KMS-11 (cell line): ENCODE results near the gene HDHD2.
"Not testable (repeated sequence)": the region's sequence is repeated elsewhere in the genome, so short reads cannot be mapped to it uniquely, and the experiment has no call there.

Source experiments
- H2AFZ ChIP-seq: fragments of 200-600 bp; sonication (generic); 2 replicates; pipeline ENCODE4 v1.6.1; 2016; ENCODE audit warnings: antibody characterized with exemption, mixed run types, low read depth
- H3K27ac ChIP-seq: fragments of 200-600 bp; sonication (generic); 2 replicates; pipeline ENCODE4 v1.6.1; 2016; ENCODE audit warnings: mild to moderate bottlenecking, mixed run types
- H3K27me3 ChIP-seq: fragments of 200-600 bp; sonication (generic); 2 replicates; pipeline ENCODE4 v1.6.1; 2017; ENCODE audit warnings: mild to moderate bottlenecking, low read depth, mixed run types, moderate library complexity; ENCODE audit not compliant: insufficient read depth
- H3K36me3 ChIP-seq: fragments of 200-600 bp; sonication (generic); 2 replicates; pipeline ENCODE4 v1.6.1; 2017; ENCODE audit warnings: mild to moderate bottlenecking, mixed run types; ENCODE audit not compliant: insufficient read depth
- H3K4me1 ChIP-seq: fragments of 200-600 bp; sonication (generic); 2 replicates; pipeline ENCODE4 v1.6.1; 2016; ENCODE audit warnings: mild to moderate bottlenecking, low read depth, mixed run types; ENCODE audit not compliant: poor library complexity, severe bottlenecking
- H3K4me2 ChIP-seq: fragments of 200-600 bp; sonication (generic); 2 replicates; pipeline ENCODE4 v1.7.0; 2016; ENCODE audit warnings: mild to moderate bottlenecking, mixed run types
- H3K4me3 ChIP-seq: fragments of 200-600 bp; sonication (generic); IDR thresholded peaks from 2 replicates; pipeline ENCODE4 v1.6.1; 2017; ENCODE audit warnings: low read depth, low read length, mixed read lengths; ENCODE audit not compliant: insufficient read depth
- H3K79me2 ChIP-seq: fragments of 200-600 bp; sonication (generic); 2 replicates; pipeline ENCODE4 v1.6.1; 2016; ENCODE audit warnings: low read depth, mixed run types; ENCODE audit not compliant: insufficient read depth
- H3K9ac ChIP-seq: fragments of 200-600 bp; sonication (generic); 2 replicates; pipeline ENCODE4 v1.6.1; 2016; ENCODE audit warnings: mild to moderate bottlenecking, mixed run types
- H4K20me1 ChIP-seq: fragments of 200-600 bp; sonication (generic); 2 replicates; pipeline ENCODE4 v1.6.1; 2016; ENCODE audit warnings: mild to moderate bottlenecking, mixed run types; ENCODE audit not compliant: insufficient read depth
- TF ChIP-seq, protein P1 (sequence below): fragments of 200-600 bp; sonication (generic); conservative IDR thresholded peaks from 2 replicates; pipeline ENCODE4 v1.6.1; 2017; ENCODE audit warnings: low read depth, mild to moderate bottlenecking, antibody characterized with exemption, low read length, moderate library complexity, mixed read lengths

Gene HDHD2

DNA sequence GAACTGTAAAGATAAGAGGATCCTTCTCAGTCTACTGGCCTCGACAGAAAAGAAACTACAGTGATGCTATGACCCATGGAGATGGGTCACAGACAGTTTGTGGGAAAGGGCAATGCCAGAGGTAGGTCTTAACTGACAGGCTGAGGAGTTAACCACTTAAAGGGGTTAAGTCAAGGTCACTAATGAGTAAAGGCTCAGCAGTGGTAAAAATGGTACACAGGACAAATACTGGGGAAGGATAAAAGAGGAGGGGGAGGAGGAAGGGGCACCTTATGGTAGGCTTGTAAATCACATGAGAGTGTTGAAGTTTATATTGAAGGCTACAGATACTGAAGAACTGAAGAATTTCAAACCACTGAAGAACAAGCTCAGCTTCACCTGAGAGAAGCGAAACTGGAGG is 16.0 kb upstream of the HDHD2 start:
- H2AFZ ChIP-seq: no peak overlapping the region
- H3K27me3 ChIP-seq: no peaks in the 10 kb centered on the region
- H3K36me3 ChIP-seq: no peaks in the 10 kb centered on the region
- H3K4me3 ChIP-seq: no peak overlapping the region
- TF ChIP-seq, protein P1, sequence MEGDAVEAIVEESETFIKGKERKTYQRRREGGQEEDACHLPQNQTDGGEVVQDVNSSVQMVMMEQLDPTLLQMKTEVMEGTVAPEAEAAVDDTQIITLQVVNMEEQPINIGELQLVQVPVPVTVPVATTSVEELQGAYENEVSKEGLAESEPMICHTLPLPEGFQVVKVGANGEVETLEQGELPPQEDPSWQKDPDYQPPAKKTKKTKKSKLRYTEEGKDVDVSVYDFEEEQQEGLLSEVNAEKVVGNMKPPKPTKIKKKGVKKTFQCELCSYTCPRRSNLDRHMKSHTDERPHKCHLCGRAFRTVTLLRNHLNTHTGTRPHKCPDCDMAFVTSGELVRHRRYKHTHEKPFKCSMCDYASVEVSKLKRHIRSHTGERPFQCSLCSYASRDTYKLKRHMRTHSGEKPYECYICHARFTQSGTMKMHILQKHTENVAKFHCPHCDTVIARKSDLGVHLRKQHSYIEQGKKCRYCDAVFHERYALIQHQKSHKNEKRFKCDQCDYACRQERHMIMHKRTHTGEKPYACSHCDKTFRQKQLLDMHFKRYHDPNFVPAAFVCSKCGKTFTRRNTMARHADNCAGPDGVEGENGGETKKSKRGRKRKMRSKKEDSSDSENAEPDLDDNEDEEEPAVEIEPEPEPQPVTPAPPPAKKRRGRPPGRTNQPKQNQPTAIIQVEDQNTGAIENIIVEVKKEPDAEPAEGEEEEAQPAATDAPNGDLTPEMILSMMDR: no peak
- H3K9ac ChIP-seq: no peak overlapping the region
- H3K79me2 ChIP-seq: peaks cover 85% of the 10 kb centered on the region; the same call in 1 of the 2 replicates
- H3K4me1 ChIP-seq: peaks cover 74% of the 10 kb centered on the region
- H3K27ac ChIP-seq: no peak overlapping the region
- H4K20me1 ChIP-seq: peaks cover 6% of the 10 kb centered on the region
- H3K4me2 ChIP-seq: peak overlapping the region; percentile 13

DNA sequence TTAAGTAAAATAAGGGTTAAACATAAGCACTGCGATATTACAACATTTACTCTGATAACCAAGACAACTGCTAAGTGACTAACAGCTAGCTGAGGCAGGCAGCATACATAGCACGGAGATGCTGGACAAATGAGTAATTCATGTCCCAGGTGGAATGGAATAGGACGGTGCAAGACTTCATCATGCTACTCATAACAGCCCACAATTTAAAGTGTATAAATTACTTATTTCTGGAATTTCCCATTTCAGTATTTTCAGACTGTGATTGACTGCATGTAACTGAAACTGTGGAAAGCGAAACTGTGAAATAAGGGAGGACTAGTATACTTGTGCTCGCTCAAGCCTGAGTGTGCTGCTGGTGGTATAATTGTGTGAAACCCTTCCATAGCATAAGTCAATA is 12.9 kb upstream of the HDHD2 start:
- TF ChIP-seq, protein P1: no peak
- Histone ChIP-seq H2AFZ (no peak overlapping the region), H3K27ac (no peak overlapping the region), H3K36me3 (no peaks in the 10 kb centered on the region), H3K79me2 (peaks cover 73% of the 10 kb centered on the region; the same call in 1 of the 2 replicates), H3K9ac (no peak overlapping the region), H3K4me3 (no peak overlapping the region), H3K4me1 (peaks cover 51% of the 10 kb centered on the region), H3K4me2 (peak overlapping the region; percentile 21; the same call in 1 of the 2 replicates), H3K27me3 (no peaks in the 10 kb centered on the region), H4K20me1 (peaks cover 6% of the 10 kb centered on the region)

DNA sequence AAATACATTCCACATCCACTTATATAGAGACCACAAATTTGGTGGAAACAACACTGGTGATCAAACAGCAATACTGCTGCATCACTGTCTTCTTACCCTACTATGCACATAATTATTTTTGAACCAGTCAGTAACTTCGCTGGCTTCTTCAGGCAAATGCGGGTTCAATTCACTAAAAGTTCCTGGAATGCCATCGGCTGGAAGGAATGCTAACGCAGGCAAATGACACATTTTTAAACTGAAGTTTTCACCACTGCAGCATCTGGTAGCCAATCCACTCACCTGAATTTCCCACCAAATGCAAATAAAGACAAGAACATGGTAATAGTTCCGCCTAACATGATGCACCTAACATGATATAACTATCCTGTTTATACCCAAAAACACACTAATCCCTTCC is 10.0 kb upstream of the HDHD2 start:
- Histone ChIP-seq H4K20me1 (no peaks in the 10 kb centered on the region), H3K27ac (no peak overlapping the region), H3K4me3 (no peak overlapping the region), H3K79me2 (peaks cover 54% of the 10 kb centered on the region; the same call in 1 of the 2 replicates), H2AFZ (no peak overlapping the region), H3K27me3 (no peaks in the 10 kb centered on the region), H3K4me1 (peaks cover 26% of the 10 kb centered on the region), H3K36me3 (peaks cover 6% of the 10 kb centered on the region; the same call in 1 of the 2 replicates), H3K4me2 (no peak overlapping the region), H3K9ac (no peak overlapping the region)
- TF ChIP-seq, protein P1: no peak

DNA sequence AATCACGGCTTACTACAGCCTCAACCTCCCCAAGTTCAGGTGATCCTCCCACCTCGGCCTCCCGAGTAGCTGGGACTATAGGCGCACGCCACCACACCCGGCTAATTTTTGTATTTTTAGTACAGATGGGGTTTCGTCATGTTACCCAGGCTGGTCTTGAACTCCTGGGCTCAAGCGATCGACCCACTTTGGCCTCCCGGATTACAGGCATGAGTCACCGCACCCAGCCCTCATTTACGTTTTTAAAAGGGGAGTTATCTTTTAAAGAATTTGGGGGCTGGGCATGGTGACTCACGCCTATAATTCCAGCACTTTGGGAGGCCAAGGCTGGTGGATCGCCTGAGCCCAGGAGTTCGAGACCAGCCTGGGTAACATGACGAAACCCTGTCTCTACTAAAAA is 8.1 kb upstream of the HDHD2 start:
- H3K4me3 ChIP-seq, H3K27ac ChIP-seq, H2AFZ ChIP-seq, H3K4me2 ChIP-seq, H4K20me1 ChIP-seq, H3K4me1 ChIP-seq, H3K9ac ChIP-seq, H3K36me3 ChIP-seq, H3K27me3 ChIP-seq: not testable (repeated sequence)
- H3K79me2 ChIP-seq: peaks cover 37% of the 10 kb centered on the region; the same call in 1 of the 2 replicates

DNA sequence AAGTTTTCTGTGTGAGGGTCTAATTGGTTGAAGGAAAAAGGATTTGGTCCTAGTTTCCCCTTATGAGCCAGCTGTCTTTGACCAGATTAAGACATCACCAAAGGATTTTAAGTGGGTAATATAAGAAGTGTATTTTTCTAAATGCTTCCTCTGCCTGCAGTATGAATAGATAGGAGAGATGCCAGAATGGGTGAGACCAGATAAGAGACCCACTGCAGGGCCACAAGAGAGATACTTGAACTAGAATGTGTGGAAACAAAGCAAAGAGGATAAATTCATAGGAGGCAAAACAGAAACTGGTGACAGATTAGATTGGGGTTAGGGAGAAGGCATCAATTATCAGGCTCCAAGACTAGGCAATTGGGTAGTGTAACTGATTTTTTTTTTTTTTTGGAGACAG is 1.1 kb upstream of the HDHD2 start:
- Histone ChIP-seq H2AFZ (peak overlapping the region; percentile 91; the same call in 1 of the 2 replicates), H3K9ac (peak overlapping the region; percentile 65; the same call in 1 of the 2 replicates), H3K4me3 (no peak overlapping the region), H3K4me1 (peaks cover 25% of the 10 kb centered on the region), H3K4me2 (peak overlapping the region; percentile 99), H3K27ac (peak overlapping the region; percentile 63; the same call in 1 of the 2 replicates), H3K79me2 (peaks cover 8% of the 10 kb centered on the region), H3K36me3 (peaks cover 6% of the 10 kb centered on the region; the same call in 1 of the 2 replicates), H4K20me1 (no peaks in the 10 kb centered on the region), H3K27me3 (no peaks in the 10 kb centered on the region)
- TF ChIP-seq, protein P1: no peak
